Liver (tissue), 3 donors: ENCODE results near the gene CCDC12.

Experiments
- EGR1 ChIP-seq, 2 donors: IDR thresholded peaks; 2 replicates each; pipeline ENCODE4 v1.6.1; 2016 to 2018; ENCODE audit warnings: antibody characterized with exemption in 2 of 2, low read depth in 2 of 2
- GABPA ChIP-seq, 2 donors: IDR thresholded peaks in 1 of 2; conservative IDR thresholded peaks in 1 of 2; 2 replicates each; pipeline ENCODE4 v1.6.1; 2016; ENCODE audit warnings: antibody characterized with exemption in 2 of 2, mild to moderate bottlenecking in 1 of 2, moderate library complexity in 1 of 2
- RAD21 ChIP-seq, 2 donors: IDR thresholded peaks; 2 replicates each; pipeline ENCODE4 v1.6.1; 2016; ENCODE audit warnings: antibody characterized with exemption in 2 of 2, mild to moderate bottlenecking in 2 of 2
- TF ChIP-seq, protein P1 (sequence below): fragments of 150-350 bp; IDR thresholded peaks from 2 replicates; pipeline ENCODE4 v1.5.1; 2017; ENCODE audit warnings: improper control_type of control experiment, low read depth, low read length; ENCODE audit not compliant: missing input control
- TF ChIP-seq, protein P2 (sequence below): IDR thresholded peaks from 2 replicates; pipeline ENCODE4 v1.6.1; 2016; ENCODE audit warnings: antibody characterized with exemption
- donor health status: healthy.
- donor health status: healthy.

DNA sequence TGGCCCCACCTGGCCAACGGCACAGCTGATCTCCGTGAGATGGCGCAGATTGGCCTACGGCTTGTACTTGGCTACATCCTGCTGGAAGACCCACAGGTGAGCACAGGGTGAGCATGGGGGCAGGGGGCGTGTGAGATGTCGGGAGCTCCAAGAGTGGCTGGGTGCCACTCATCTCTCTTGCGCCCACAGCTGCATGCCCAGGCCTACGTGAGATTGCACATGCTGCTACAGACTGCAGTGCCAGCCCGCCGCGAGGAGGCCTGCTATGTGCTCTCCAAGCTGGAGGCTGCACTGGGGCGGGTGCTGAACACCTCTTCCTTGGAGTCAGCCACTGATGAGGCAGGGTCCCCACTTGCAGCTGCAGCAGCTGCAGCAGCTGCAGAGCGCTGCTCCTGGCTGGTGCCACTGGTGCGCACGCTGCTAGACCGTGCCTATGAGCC, 25.2 kb upstream of the CCDC12 start:
- no peak for TF ChIP-seq GABPA (IDR thresholded peaks at IDR 0.05 in 1 of 2, conservative IDR thresholded peaks at IDR 0.05 in 1 of 2)
- TF ChIP-seq, protein P1, sequence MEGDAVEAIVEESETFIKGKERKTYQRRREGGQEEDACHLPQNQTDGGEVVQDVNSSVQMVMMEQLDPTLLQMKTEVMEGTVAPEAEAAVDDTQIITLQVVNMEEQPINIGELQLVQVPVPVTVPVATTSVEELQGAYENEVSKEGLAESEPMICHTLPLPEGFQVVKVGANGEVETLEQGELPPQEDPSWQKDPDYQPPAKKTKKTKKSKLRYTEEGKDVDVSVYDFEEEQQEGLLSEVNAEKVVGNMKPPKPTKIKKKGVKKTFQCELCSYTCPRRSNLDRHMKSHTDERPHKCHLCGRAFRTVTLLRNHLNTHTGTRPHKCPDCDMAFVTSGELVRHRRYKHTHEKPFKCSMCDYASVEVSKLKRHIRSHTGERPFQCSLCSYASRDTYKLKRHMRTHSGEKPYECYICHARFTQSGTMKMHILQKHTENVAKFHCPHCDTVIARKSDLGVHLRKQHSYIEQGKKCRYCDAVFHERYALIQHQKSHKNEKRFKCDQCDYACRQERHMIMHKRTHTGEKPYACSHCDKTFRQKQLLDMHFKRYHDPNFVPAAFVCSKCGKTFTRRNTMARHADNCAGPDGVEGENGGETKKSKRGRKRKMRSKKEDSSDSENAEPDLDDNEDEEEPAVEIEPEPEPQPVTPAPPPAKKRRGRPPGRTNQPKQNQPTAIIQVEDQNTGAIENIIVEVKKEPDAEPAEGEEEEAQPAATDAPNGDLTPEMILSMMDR: no peak
- no peak for TF ChIP-seq RAD21 (IDR thresholded peaks at IDR 0.05)
- no peak for TF ChIP-seq EGR1 (IDR thresholded peaks at IDR 0.05; ENCODE audit: low read depth in 2 of 2)
- TF ChIP-seq, protein P2, sequence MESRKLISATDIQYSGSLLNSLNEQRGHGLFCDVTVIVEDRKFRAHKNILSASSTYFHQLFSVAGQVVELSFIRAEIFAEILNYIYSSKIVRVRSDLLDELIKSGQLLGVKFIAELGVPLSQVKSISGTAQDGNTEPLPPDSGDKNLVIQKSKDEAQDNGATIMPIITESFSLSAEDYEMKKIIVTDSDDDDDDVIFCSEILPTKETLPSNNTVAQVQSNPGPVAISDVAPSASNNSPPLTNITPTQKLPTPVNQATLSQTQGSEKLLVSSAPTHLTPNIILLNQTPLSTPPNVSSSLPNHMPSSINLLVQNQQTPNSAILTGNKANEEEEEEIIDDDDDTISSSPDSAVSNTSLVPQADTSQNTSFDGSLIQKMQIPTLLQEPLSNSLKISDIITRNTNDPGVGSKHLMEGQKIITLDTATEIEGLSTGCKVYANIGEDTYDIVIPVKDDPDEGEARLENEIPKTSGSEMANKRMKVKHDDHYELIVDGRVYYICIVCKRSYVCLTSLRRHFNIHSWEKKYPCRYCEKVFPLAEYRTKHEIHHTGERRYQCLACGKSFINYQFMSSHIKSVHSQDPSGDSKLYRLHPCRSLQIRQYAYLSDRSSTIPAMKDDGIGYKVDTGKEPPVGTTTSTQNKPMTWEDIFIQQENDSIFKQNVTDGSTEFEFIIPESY: no peak
